Measurements from ENCODE around the gene AKAP10.

- no peak for TF ChIP-seq YY1 (IDR thresholded peaks at IDR 0.05; ENCODE audit: insufficient read depth, insufficient read length)
- no peak for TF ChIP-seq ZNF274 (IDR thresholded peaks at IDR 0.05; ENCODE audit: low read depth, low read length)
Observed at GRCh38 chr17:19876529-19877161, 101.0 kb downstream of the AKAP10 start.
